GM12801 (cell line): Measurements from ENCODE around the gene YTHDC2.

ENCODE experiments used
- TF ChIP-seq, protein P1 (sequence below): IDR thresholded peaks from one replicate; pipeline ENCODE4 v1.5.1; 2011; ENCODE audit warnings: control low read depth; ENCODE audit not compliant: insufficient read length; ENCODE audit errors: extremely low read depth

YTHDC2 gene

DNA sequence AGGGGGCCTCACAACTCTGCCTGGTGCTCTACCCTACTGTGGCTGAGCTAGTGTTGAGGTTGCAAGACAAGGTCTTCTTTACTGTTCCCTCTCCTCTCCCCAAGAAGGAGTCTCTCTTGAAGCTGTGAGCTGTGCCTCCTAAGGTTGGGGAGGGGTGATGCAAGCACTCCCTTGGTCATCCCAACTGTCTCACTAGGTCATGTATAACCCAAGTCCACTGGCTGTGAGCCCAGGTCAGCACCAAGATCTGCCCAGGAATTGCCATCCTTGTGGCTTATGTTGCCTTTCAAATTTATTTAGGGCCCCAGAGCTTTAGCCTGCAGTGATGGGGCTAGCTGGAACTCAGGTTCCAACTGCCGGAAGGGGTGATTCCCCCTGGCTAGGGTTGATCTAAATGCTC is 10.3 kb upstream of the YTHDC2 start:
- TF ChIP-seq, protein P1, sequence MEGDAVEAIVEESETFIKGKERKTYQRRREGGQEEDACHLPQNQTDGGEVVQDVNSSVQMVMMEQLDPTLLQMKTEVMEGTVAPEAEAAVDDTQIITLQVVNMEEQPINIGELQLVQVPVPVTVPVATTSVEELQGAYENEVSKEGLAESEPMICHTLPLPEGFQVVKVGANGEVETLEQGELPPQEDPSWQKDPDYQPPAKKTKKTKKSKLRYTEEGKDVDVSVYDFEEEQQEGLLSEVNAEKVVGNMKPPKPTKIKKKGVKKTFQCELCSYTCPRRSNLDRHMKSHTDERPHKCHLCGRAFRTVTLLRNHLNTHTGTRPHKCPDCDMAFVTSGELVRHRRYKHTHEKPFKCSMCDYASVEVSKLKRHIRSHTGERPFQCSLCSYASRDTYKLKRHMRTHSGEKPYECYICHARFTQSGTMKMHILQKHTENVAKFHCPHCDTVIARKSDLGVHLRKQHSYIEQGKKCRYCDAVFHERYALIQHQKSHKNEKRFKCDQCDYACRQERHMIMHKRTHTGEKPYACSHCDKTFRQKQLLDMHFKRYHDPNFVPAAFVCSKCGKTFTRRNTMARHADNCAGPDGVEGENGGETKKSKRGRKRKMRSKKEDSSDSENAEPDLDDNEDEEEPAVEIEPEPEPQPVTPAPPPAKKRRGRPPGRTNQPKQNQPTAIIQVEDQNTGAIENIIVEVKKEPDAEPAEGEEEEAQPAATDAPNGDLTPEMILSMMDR, result no peak

DNA sequence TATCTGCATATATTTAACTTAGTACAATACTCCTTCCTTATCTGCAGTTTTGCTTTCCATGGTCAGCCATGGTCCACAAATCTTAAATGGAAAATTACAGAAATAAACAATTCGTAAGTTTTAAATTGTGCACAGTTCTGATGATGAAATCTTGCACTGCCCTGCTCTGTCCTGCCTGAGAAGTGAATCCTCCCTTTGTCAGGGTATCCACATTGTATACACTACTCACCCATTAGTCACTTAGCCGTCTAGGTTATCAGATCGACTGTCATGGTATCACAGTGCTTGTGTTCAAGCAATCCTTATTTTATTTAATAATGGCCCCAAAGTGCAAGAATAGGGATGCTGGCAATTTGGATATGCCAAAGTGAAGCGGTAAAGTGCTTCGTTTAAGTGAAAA is 8.3 kb upstream of the YTHDC2 start:
- TF ChIP-seq, protein P1, result no peak

DNA sequence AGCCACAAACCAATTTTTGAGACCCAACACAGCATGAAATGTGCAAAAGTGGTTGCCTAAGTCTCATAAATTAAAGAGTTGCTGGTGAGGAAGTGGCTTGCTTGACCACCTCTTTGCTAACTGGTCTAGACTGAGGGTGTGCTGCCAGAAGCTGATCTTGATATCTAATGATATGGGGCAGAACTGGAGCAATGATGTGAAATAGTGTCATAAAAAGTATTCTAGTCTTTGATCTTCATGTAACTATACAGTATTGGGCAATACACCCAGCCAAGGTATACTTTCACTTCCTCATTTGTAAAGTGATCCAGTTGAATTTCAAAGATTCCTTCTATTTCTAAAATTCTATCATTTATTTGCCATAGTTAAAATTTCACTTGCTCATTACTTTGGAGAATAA is 5.9 kb upstream of the YTHDC2 start:
- TF ChIP-seq, protein P1, result no peak

DNA sequence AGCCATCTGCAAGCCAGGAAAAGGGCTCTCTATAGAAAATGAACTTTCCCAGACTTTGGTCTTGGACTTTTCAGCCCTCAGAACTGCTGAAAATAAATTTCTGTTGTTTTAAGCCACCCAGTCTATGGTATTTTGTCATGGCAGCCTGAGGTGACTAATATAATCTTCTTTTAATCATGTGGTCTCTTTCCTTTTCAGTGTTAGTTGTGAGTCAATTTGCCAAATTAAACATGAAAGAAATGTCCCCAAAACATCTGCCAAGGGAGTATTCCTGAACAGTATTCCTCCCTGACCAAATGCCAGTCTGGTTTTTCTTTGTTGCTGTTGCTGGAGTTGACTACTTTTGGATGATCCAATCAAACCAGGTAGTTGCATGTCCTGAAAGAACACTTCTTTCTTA is 4.7 kb upstream of the YTHDC2 start:
- TF ChIP-seq, protein P1, result no peak

DNA sequence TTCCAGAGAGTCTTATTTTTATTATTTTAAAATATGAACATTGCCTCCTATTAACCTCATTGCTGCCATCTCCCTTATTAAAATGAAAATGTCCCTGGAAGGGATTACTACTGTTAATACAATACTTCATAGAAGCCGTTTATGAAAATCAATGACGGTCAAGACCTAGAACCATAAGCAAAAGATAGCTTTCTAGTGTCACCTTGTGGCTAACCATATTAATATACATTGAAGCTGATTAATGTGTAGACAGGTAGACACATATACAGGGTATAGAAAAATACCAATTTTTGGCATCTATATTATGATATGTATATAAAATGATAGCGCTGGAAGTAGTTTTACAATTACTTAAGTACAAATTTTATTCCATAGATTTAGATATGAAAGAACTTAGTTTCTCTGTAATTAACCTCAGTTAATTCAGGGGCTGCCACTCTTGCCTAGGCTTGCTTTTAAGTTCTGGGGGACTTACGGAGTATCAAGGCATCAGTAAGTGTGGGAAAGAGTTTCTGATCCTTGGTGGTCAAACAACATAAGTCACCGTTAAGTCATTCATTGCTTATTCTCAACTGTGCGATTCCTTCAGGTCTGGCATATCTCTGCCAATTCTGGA is 2.5 kb upstream of the YTHDC2 start:
- TF ChIP-seq, protein P1, result no peak

DNA sequence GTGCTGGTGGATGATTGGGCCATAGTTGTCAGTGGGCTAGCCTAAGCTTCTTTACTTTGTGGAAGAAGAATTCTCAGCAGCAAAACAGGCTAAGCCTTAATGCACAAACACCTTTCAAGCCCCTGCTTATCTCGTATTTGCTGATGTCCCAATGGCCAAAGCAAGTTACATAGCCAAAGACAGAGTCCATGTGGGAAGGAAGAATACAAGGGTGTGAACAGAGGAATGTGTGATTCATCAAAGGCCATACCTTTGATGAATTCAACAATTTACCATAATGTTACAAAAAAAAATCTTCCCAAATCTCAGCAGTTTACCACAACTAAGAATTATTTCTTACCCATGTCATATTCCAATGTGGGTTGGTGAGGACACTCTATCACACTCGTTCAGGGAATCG is 1.2 kb upstream of the YTHDC2 start:
- TF ChIP-seq, protein P1, result no peak

DNA sequence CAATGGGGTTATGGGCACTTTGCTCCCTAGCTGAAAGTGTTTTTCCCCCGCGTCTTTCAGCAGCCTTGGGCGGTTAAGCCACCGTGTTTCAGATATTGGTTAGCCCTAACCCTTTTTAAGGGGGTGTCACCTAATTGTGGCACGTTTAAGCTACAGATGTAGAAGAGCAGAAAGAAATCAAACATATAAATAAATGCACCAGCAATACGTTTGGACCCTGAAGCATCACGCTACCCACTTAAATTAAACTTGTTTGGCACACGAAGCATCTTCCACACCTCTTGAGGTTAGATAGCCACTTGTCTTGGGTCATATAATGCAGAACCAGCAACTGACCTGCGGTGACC is 768 bp downstream of the YTHDC2 start:
- TF ChIP-seq, protein P1, result no peak
